IMR-90 (cell line): ENCODE data around the gene TMEM40. TPM values are rescaled to one million over a fixed set of nuclear protein-coding genes. Genes with fewer than 3 reads are reported as not detected.
A peak's percentile ranks its signal among the peaks of the same experiment; 100 is the strongest.

Experiments used
- ATAC-seq: fragments of 200-7000 bp; cut with Tn5 transposase; 2 replicates; pipeline ENCODE4 v1.9.1; 2020; ENCODE audit warnings: low read depth, mild to moderate bottlenecking, moderate library complexity
- BruUV-seq: library from RNA; stranded (reverse); fragments of 400-500 nt; replicated peaks from 2 replicates; lab custom pipeline; 2021; lab: Mats Ljungman, UMichigan
- CTCF ChIA-PET: fragments of 300-600 bp; formaldehyde crosslinking; extraction: SDS; loops from one replicate; lab custom pipeline; 2021; ENCODE audit warnings: antibody characterized with exemption; lab: Yijun Ruan, JAX
- POLR2A ChIA-PET: fragments of 300-600 bp; sonication (Branson Sonifier 250); formaldehyde crosslinking; loops from one replicate; lab custom pipeline; 2022; ENCODE audit warnings: antibody characterized with exemption; ENCODE audit not compliant: unreplicated experiment; lab: Charles Lee
- DNase-seq: peaks from one replicate; pipeline ENCODE4 v3.0.0; 2013
- H2AFZ ChIP-seq: replicated peaks from 2 replicates; pipeline ENCODE3; 2013; ENCODE audit warnings: low read length, mild to moderate bottlenecking; ENCODE audit not compliant: poor library complexity
- H2AK5ac ChIP-seq: 2 replicates; pipeline ENCODE4 v1.6.1; 2013; ENCODE audit warnings: low read depth, low read length, inconsistent platforms
- H2AK9ac ChIP-seq: replicated peaks from 2 replicates; pipeline ENCODE3; 2013; ENCODE audit warnings: mild to moderate bottlenecking, low read depth, low read length, moderate library complexity; ENCODE audit not compliant: poor library complexity
- H2BK120ac ChIP-seq: 2 replicates; pipeline ENCODE4 v1.6.1; 2013; ENCODE audit warnings: low read depth, low read length, inconsistent platforms
- H2BK15ac ChIP-seq: 3 replicates; pipeline ENCODE4 v1.6.1; 2013; ENCODE audit warnings: low read depth, low read length, inconsistent platforms
- H2BK20ac ChIP-seq: 2 replicates; pipeline ENCODE4 v1.6.1; 2013; ENCODE audit warnings: low read depth, mild to moderate bottlenecking, inconsistent platforms, low read length, moderate library complexity
- H2BK5ac ChIP-seq: 2 replicates; pipeline ENCODE4 v1.6.1; 2013; ENCODE audit warnings: mild to moderate bottlenecking, low read depth, low read length, inconsistent platforms; ENCODE audit not compliant: poor library complexity, severe bottlenecking
- H3K14ac ChIP-seq: replicated peaks from 2 replicates; pipeline ENCODE4 v1.6.1; 2013; ENCODE audit warnings: low read depth, low read length, inconsistent platforms
- H3K18ac ChIP-seq: 2 replicates; pipeline ENCODE4 v1.6.1; 2013; ENCODE audit warnings: low read depth, low read length, control low read depth
- H3K23ac ChIP-seq: 2 replicates; pipeline ENCODE4 v1.6.1; 2013; ENCODE audit warnings: low read depth, low read length, inconsistent platforms
- H3K27ac ChIP-seq: 2 replicates; pipeline ENCODE4 v1.5.1; 2013; ENCODE audit warnings: mild to moderate bottlenecking, control low read depth, low read length; ENCODE audit not compliant: insufficient read depth
- H3K27me3 ChIP-seq: 2 replicates; pipeline ENCODE4 v1.6.1; 2013; ENCODE audit warnings: low read length; ENCODE audit not compliant: control insufficient read depth, insufficient read depth
- H3K36me3 ChIP-seq: 2 replicates; pipeline ENCODE4 v1.6.1; 2013; ENCODE audit warnings: low read length, mixed read lengths; ENCODE audit not compliant: control insufficient read depth, insufficient read depth
- H3K4ac ChIP-seq: 2 replicates; pipeline ENCODE4 v1.6.1; 2013; ENCODE audit warnings: low read depth, low read length, inconsistent platforms
- H3K4me1 ChIP-seq: 2 replicates; pipeline ENCODE4 v1.6.1; 2013; ENCODE audit warnings: low read length, mixed read lengths; ENCODE audit not compliant: control insufficient read depth, insufficient read depth
- H3K4me2 ChIP-seq: 2 replicates; pipeline ENCODE4 v1.6.1; 2013; ENCODE audit warnings: low read depth, mild to moderate bottlenecking, control low read depth, low read length, moderate library complexity
- H3K4me3 ChIP-seq: 2 replicates; pipeline ENCODE4 v1.5.1; 2013; ENCODE audit warnings: low read depth, mild to moderate bottlenecking, control low read depth, low read length, moderate library complexity; ENCODE audit not compliant: insufficient read depth
- H3K56ac ChIP-seq: 2 replicates; pipeline ENCODE4 v1.6.1; 2013; ENCODE audit warnings: low read length, inconsistent platforms; ENCODE audit not compliant: insufficient read depth; ENCODE audit errors: extremely low read depth
- H3K79me1 ChIP-seq, 2 experiments: 2 replicates each; pipeline ENCODE4 v1.6.1; 2013; ENCODE audit warnings: low read length in 2 of 2, inconsistent platforms in 1 of 2, low read depth in 1 of 2
- H3K9ac ChIP-seq: 2 replicates; pipeline ENCODE4 v1.6.1; 2013; ENCODE audit warnings: low read depth, low read length, control low read depth
- H3K9me1 ChIP-seq: 2 replicates; pipeline ENCODE4 v1.6.1; 2013; ENCODE audit warnings: low read length, inconsistent platforms; ENCODE audit not compliant: insufficient read depth
- H3K9me3 ChIP-seq: 2 replicates; pipeline ENCODE4 v1.6.1; 2013; ENCODE audit warnings: low read length; ENCODE audit not compliant: control insufficient read depth, insufficient read depth
- H4K20me1 ChIP-seq: 2 replicates; pipeline ENCODE4 v1.6.1; 2013; ENCODE audit warnings: low read length, inconsistent platforms; ENCODE audit not compliant: insufficient read depth
- H4K5ac ChIP-seq: 2 replicates; pipeline ENCODE4 v1.6.1; 2013; ENCODE audit warnings: mild to moderate bottlenecking, low read depth, low read length, control low read depth
- H4K8ac ChIP-seq, 2 experiments: 2 replicates each; pipeline ENCODE4 v1.6.1; 2013; ENCODE audit warnings: low read depth in 2 of 2, low read length in 2 of 2, control low read depth in 1 of 2, inconsistent platforms in 1 of 2
- H4K91ac ChIP-seq: 2 replicates; pipeline ENCODE4 v1.6.1; 2013; ENCODE audit warnings: low read depth, low read length, inconsistent platforms; ENCODE audit not compliant: insufficient read depth
- CHD1 ChIP-seq: IDR thresholded peaks from 2 replicates; pipeline ENCODE4 v1.6.1; 2012; ENCODE audit warnings: low read depth, low read length, improper control_type of control experiment
- WGBS, 2 experiments: methylation state at CpG; one replicate each; pipeline versions ENCODE4 v1.1.5 to v1.1.7; 2013; ENCODE audit warnings: missing lambda C conversion rate in 2 of 2; ENCODE audit not compliant: insufficient read length in 1 of 2; ENCODE audit errors: extremely low coverage in 2 of 2; 5-methylcytosine and 5-hydroxymethylcytosine counted together
- dilution Hi-C: fragments of 300-500 bp; cut with HindIII; formaldehyde crosslinking; loops from one replicate; pipeline ENCODE4 v1.14.3; 2018; ENCODE audit warnings: low sequenced_read_pairs; ENCODE audit not compliant: unreplicated experiment
- in situ Hi-C: fragments of 300-500 bp; cut with MboI; formaldehyde crosslinking; loops from 3 replicates; pipeline ENCODE4 v1.14.3; 2019; ENCODE audit warnings: low sequenced_read_pairs, inconsistent platforms, mixed read lengths
- intact Hi-C: fragments of 100-400 bp; cut with micrococcal nuclease; formaldehyde crosslinking; loops from 2 replicates; pipeline ENCODE4 v1.10.0; 2022
- polyA plus RNA-seq, 3 experiments: library from polyadenylated mRNA; depleted of rRNA; stranded (reverse); fragments of >200 nt; gene quantifications; 2 replicates each; pipeline ENCODE4 v1.2.3, GENCODE V29; 2012; ENCODE audit warnings: low replicate concordance in 1 of 3
- total RNA-seq: library from RNA; depleted of rRNA; stranded (reverse); fragments of >200 nt; gene quantifications from 2 replicates; pipeline ENCODE4 v1.2.3, GENCODE V29; 2012

The TMEM40 gene
- total and polyA plus RNA-seq, 2 of the 4 experiments (the other 2 are of a cell fraction) = 0.27 TPM; not detected in 1

DNA sequence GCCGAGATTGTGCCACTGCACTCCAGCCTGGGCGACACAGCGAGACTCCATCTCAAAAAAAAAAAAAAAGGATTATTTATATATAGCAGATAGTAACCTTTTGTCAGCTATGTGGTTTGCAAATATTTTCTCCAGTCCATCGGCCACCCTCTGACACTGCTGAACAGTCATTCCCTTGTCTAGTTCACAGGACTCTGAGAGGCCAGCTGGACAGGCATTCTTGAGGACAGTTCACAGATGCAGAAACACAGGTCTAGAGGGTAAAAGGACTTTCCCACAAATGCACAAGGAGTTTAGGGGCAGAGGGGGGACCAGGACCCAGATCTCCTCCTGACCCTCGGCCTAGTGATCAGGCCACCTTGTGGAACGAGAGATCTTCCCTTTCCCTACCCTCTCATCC lies 7.5 kb upstream of the TMEM40 start:
- CTCF ChIA-PET = interaction anchor here (0.7 to 1.2 kb wide), 2 partner anchors 54 to 66 kb away, joined by 3 to 5 read pairs; no protein-coding TSS in a partner anchor
- intact Hi-C loops = no loop called here
- POLR2A ChIA-PET = no interaction called here

More for the DNA sequence above, 7.5 kb upstream of the TMEM40 start:
- Histone ChIP-seq H2AK9ac (peak overlapping the region; percentile 31), H3K9me3 (no peaks in the 10 kb centered on the region), H3K4ac (peak overlapping the region; percentile 85), H2BK120ac (0 out of 2 replicates have a peak overlapping the region, but pooled peaks have one; percentile 52), H3K36me3 (no peaks in the 10 kb centered on the region), H3K4me3 (no peak overlapping the region), H3K56ac (no peak overlapping the region), H3K4me1 (peaks cover 6% of the 10 kb centered on the region), H4K20me1 (no peaks in the 10 kb centered on the region), H3K27me3 (no peaks in the 10 kb centered on the region), H2AK5ac (no peak overlapping the region), H3K9ac (no peak overlapping the region), H4K5ac (no peak overlapping the region), H3K9me1 (peaks cover 5% of the 10 kb centered on the region), H3K27ac (no peak overlapping the region), H2AFZ (peak overlapping the region; percentile 56), H3K23ac (0 out of 2 replicates have a peak overlapping the region, but pooled peaks have one; percentile 76), H3K79me1 (no peaks in the 10 kb centered on the region), H4K91ac (peak overlapping the region; percentile 4; the same call in 1 of the 2 replicates), H3K18ac (peak overlapping the region; percentile 16; the same call in 1 of the 2 replicates), H3K4me2 (no peak overlapping the region), H2BK20ac (0 out of 2 replicates have a peak overlapping the region, but pooled peaks have one; percentile 32), H3K14ac (peak overlapping the region; percentile 62; the same call in 1 of the 2 replicates), H4K8ac (0 out of 4 replicates have a peak overlapping the region, but pooled peaks of 1 of the 2 experiments have one; percentile 63), H2BK5ac (no peak overlapping the region), H2BK15ac (peak overlapping the region; percentile 64; the same call in 1 of the 3 replicates)
- in situ Hi-C loops (no loop called here), dilution Hi-C loops (no loop called here)
- peak; percentile 38 for DNase-seq
- no peak; the same call in 1 of the 2 replicates for ATAC-seq
- no peak for TF ChIP-seq CHD1
- BruUV-seq = no TSS peak
- no CpG with 5 or more reads among the region's 6 CpGs for WGBS, 2 experiments
